Smooth muscle cell of the pulmonary artery (primary cell): Measurements from ENCODE around the gene L3MBTL1. TPM values are rescaled to one million over a fixed set of nuclear protein-coding genes. Genes with fewer than 3 reads are reported as not detected.

Source experiments
- total RNA-seq: library from RNA; depleted of rRNA; stranded (reverse); fragments of >200 nt; gene quantifications from 2 replicates; pipeline ENCODE4 v1.2.3, GENCODE V29; 2014

L3MBTL1 gene
- 5.7 and 7.5 TPM in 2 replicates for total RNA-seq

GRCh38 chr20:43507150-43508080 lies at the start of gene L3MBTL1:
Gene L3MBTL1 (plus strand): TSS chr20:43507697. CDS start chr20:43513504, 5,807 bp downstream.

GRCh38 chr20:43558412-43559146 lies 51.1 kb downstream of the L3MBTL1 start, which contains the start of gene SGK2:
Gene SGK2 (plus strand): TSS chr20:43559027. CDS start chr20:43566496, 7,469 bp downstream.

GRCh38 chr20:43590392-43591303 lies 83.2 kb downstream of the L3MBTL1 start, which contains the start of gene IFT52:
Gene IFT52 (plus strand): TSS chr20:43590937. CDS start chr20:43594699, 3,762 bp downstream.

Other genes with a start within 250 kb of the L3MBTL1 start
- gene SRSF6, start 49.8 kb upstream of the L3MBTL1 start, total RNA-seq: 42.7 and 44.6 TPM in 2 replicates
- gene SGK2, start 51.3 kb downstream of the L3MBTL1 start, total RNA-seq: 0.73 and 0.85 TPM in 2 replicates
- 35.6 and 38.8 TPM in 2 replicates for gene IFT52, start 83.2 kb downstream of the L3MBTL1 start, total RNA-seq
- gene MYBL2, start 159.4 kb downstream of the L3MBTL1 start, total RNA-seq: 1.3 and 2.4 TPM in 2 replicates
- not detected in 2 replicates for gene GTSF1L, start 219.3 kb downstream of the L3MBTL1 start, total RNA-seq